Panc1 (cell line): ENCODE measurements around the gene NUDT17. TPM values are rescaled to one million over a fixed set of nuclear protein-coding genes. Genes with fewer than 3 reads are reported as not detected.

Experiments
- ATAC-seq: fragments of 200-7000 bp; cut with Tn5 transposase; 2 replicates; pipeline ENCODE4 v1.9.1; 2020; ENCODE audit warnings: mild to moderate bottlenecking, moderate library complexity
- BruUV-seq: library from RNA; stranded (reverse); fragments of 400-500 nt; replicated peaks from 2 replicates; lab custom pipeline; 2021; lab: Mats Ljungman, UMichigan
- CTCF ChIA-PET: fragments of 300-600 bp; sonication (Branson Sonifier 250); formaldehyde crosslinking; loops from one replicate; lab custom pipeline; 2022; ENCODE audit warnings: antibody characterized with exemption; lab: Charles Lee
- POLR2A ChIA-PET: fragments of 300-600 bp; sonication (Branson Sonifier 250); formaldehyde crosslinking; loops from one replicate; lab custom pipeline; 2022; ENCODE audit warnings: antibody characterized with exemption; lab: Charles Lee
- DNase-seq: peaks from one replicate; pipeline ENCODE4 v3.0.0-alpha.2; 2010; ENCODE audit warnings: low read depth, low spot score
- H3K27ac ChIP-seq: 2 replicates; pipeline ENCODE4 v1.5.1; 2011; ENCODE audit warnings: mild to moderate bottlenecking, low read length, inconsistent platforms
- H3K27me3 ChIP-seq: fragments of 200-500 bp; sonication (Bioruptor generic); 2 replicates; pipeline ENCODE4 v1.6.0; 2014; ENCODE audit warnings: low read length, inconsistent platforms; ENCODE audit not compliant: control insufficient read depth, insufficient read depth
- H3K36me3 ChIP-seq: fragments of 200-500 bp; sonication (Bioruptor generic); 2 replicates; pipeline ENCODE4 v1.5.1; 2014; ENCODE audit warnings: inconsistent platforms, mild to moderate bottlenecking, low read length, moderate library complexity; ENCODE audit not compliant: control insufficient read depth, insufficient read depth
- H3K4me1 ChIP-seq: 2 replicates; pipeline ENCODE4 v1.5.1; 2011; ENCODE audit warnings: inconsistent platforms, mild to moderate bottlenecking, low read length, moderate library complexity; ENCODE audit not compliant: control insufficient read depth, insufficient read depth
- H3K4me3 ChIP-seq, 2 experiments: 2 replicates each; pipeline ENCODE4 v1.5.1; 2011 to 2012; ENCODE audit warnings: low read depth in 2 of 2, low read length in 2 of 2, mild to moderate bottlenecking in 2 of 2, inconsistent platforms in 1 of 2, moderate library complexity in 1 of 2
- H3K9me3 ChIP-seq: fragments of 200-500 bp; sonication (Bioruptor generic); 2 replicates; pipeline ENCODE4 v1.5.1; 2014; ENCODE audit warnings: low read depth, mild to moderate bottlenecking, inconsistent platforms, low read length, moderate library complexity; ENCODE audit not compliant: control insufficient read depth, insufficient read depth
- CTCF ChIP-seq: fragments of 450-650 bp; IDR thresholded peaks from 2 replicates; pipeline ENCODE4 v1.5.1; 2017; ENCODE audit warnings: mild to moderate bottlenecking
- POLR2AphosphoS5 ChIP-seq: IDR thresholded peaks from 2 replicates; pipeline ENCODE4 v1.6.1; 2012; ENCODE audit warnings: mild to moderate bottlenecking, low read depth, low read length, moderate library complexity
- REST ChIP-seq, 2 experiments: IDR thresholded peaks; 2 replicates each; pipeline ENCODE4 v1.6.1; 2011 to 2012; ENCODE audit warnings: low read depth in 2 of 2, control low read depth in 1 of 2, low read length in 1 of 2, mild to moderate bottlenecking in 1 of 2, moderate library complexity in 1 of 2; ENCODE audit not compliant: insufficient read depth in 1 of 2
- SIN3A ChIP-seq: IDR thresholded peaks from 2 replicates; pipeline ENCODE4 v1.6.1; 2012; ENCODE audit warnings: low read depth, mild to moderate bottlenecking, low read length, moderate library complexity, borderline replicate concordance; ENCODE audit not compliant: insufficient read depth
- TCF7L2 ChIP-seq: IDR thresholded peaks from 2 replicates; pipeline ENCODE4 v1.6.1; 2011; ENCODE audit warnings: mild to moderate bottlenecking, low read depth, low read length, inconsistent platforms
- in situ Hi-C: cut with HindIII; loops from 2 replicates; pipeline ENCODE4 v1.10.0; 2016; ENCODE audit warnings: low sequenced_read_pairs, low pct_unique_long_range_greater_than_20kb
- intact Hi-C: fragments of 100-400 bp; cut with micrococcal nuclease; formaldehyde crosslinking; loops from one replicate; pipeline ENCODE4 v1.10.0; 2022; ENCODE audit not compliant: unreplicated experiment
- total RNA-seq: library from RNA; stranded (reverse); gene quantifications from one replicate; pipeline ENCODE4 v1.2.1, GENCODE V29; 2021; ENCODE audit not compliant: unreplicated experiment

The NUDT17 gene
- total RNA-seq, 1 experiment from 2014 or later, result 3.7 TPM

- H3K4me1 ChIP-seq, result peaks cover 17% of the 10 kb centered on the region
- no peak overlapping the region for H3K27ac ChIP-seq
- H3K4me3 ChIP-seq, result no peak overlapping the region
- POLR2A ChIA-PET, result no interaction called here
- H3K9me3 ChIP-seq, result no peaks in the 10 kb centered on the region
- in situ Hi-C loops (no loop called here), intact Hi-C loops (loop anchor here (10.0 kb wide), 1 partner anchor 58 kb away; the partner anchor contains the start of genes ITGA10 and PEX11B)
- no peaks in the 10 kb centered on the region for H3K27me3 ChIP-seq
- DNase-seq (no peak), ATAC-seq (no peak)
- TF ChIP-seq TCF7L2, result no peak
- no peak for TF ChIP-seq REST (IDR thresholded peaks at IDR 0.05; ENCODE audit: insufficient read depth in 1 of 2, low read depth in 2 of 2, low read length in 1 of 2)
- no peak for TF ChIP-seq SIN3A
- TF ChIP-seq POLR2AphosphoS5, result no peak
- no peak for TF ChIP-seq CTCF
- no TSS peak for BruUV-seq
- peaks cover 14% of the 10 kb centered on the region; the same call in 1 of the 2 replicates for H3K36me3 ChIP-seq
- CTCF ChIA-PET, result interaction anchor here (2.9 kb wide), 1 partner anchor 12 kb away, joined by 25 read pairs; the partner anchor contains the start of gene NUDT17
Observed at GRCh38 chr1:145857170-145857569, 11.7 kb downstream of the NUDT17 start.

- TSS peak; percentile 65 for BruUV-seq
- DNase-seq (no peak), ATAC-seq (peak; percentile 54)
- POLR2A ChIA-PET, result interaction anchor here (0.6 to 1.0 kb wide), 6 partner anchors 10 to 88 kb away, joined by 3 to 6 read pairs (median 4); partner anchors contain the start of genes ANKRD35 and RNF115
- CTCF ChIA-PET, result interaction anchor here (0.6 to 2.9 kb wide), 6 partner anchors 8 to 49 kb away, joined by 3 to 25 read pairs (median 5); partner anchors contain the start of gene NUDT17
- intact Hi-C loops, result loop anchor here (10.0 kb wide), 1 partner anchor 56 kb away; the partner anchor contains the start of genes ITGA10 and PEX11B
- no peaks in the 10 kb centered on the region for H3K27me3 ChIP-seq
- peaks cover 17% of the 10 kb centered on the region for H3K4me1 ChIP-seq
- TF ChIP-seq REST (IDR thresholded peaks at IDR 0.05; ENCODE audit: insufficient read depth in 1 of 2, low read depth in 2 of 2, low read length in 1 of 2) (no peak), SIN3A (no peak), TCF7L2 (no peak), POLR2AphosphoS5 (no peak), CTCF (no peak)
- H3K4me3 ChIP-seq, result peak overlapping the region; percentile 85 to 98
- in situ Hi-C loops, result no loop called here
- peaks cover 14% of the 10 kb centered on the region; the same call in 1 of the 2 replicates for H3K36me3 ChIP-seq
- no peaks in the 10 kb centered on the region for H3K9me3 ChIP-seq
- H3K27ac ChIP-seq, result peak overlapping the region; percentile 44
Observed at GRCh38 chr1:145858238-145858900, 12.9 kb downstream of the NUDT17 start.
